ENCODE measurements around the gene SEMA5A.

Gene SEMA5A

DNA sequence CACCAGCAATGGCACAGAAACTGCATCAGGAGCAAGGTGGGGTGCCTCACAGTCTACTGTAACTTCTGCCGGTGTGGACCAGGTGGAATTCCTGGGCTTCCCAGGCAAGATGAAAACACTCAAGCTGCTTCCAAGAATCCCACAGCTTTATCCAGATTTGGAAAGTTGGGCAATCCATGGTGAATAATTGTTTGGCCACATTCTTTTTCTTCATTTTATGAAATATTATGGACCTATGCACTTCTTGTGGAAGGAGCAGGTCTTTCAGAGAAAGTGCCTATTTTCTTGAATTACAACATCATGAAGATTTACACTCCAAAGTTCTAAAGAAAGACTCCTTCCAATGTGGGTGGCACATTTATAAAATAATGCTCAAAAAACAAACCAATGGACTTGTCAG is 503.6 kb downstream of the SEMA5A start:
- DNase-seq = no peak

DNA sequence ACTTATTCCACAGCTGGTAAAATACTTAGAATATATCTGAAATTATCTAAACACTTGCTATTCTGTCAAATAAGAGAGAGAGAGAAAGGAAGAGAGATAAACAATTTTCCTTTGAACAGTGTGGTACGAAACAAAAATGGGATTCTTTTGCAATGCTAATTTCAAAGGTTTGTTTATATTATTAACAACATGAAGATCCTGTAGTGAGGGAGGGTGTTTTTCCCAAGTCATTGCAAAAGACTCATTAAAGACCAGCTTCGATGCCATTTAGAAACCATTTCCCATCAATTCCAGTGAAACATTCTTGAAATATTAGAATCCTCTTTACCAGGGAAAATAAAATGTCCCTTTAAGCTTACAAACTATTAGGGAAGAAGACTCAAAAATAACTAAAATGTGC is 505.4 kb downstream of the SEMA5A start:
- no peak for DNase-seq

DNA sequence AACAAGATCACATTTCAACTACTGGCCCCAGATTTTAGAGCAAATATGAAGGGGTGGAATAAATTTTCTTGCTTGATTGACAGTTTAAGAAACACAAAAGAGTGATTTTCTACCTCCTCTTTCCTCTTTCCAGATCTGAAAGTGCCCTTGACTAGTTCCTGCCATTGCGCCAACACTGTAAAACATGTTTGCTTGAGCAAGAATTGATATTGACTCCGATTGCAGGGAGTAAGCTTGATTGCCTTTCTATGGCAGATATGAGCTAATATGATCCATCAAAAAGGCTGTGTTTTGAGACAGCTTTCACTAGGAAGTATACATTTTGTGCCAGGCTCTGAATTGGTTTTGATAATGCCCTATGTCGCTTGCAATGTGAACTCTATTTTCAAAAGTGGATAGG is 508.8 kb downstream of the SEMA5A start:
- no peak for DNase-seq

DNA sequence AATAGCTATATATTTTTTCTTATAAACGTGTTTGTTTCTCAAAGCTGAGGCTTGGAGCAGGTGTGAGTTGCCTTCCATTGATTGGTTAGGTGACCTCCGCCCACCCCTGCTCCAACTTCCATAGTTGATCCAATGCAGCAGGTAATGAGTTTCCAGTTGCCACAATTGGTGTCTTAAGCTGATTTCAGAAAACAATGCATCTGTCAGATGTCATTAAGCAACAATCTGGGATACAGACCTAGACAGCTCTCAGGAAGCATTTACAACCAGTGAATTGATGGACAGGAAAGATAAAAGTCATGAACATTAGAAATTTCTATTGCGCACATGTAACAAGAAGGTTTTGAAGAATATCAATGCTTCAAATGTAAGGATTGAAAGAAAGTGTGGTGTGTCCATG is 510.5 kb downstream of the SEMA5A start:
- no peak for DNase-seq

DNA sequence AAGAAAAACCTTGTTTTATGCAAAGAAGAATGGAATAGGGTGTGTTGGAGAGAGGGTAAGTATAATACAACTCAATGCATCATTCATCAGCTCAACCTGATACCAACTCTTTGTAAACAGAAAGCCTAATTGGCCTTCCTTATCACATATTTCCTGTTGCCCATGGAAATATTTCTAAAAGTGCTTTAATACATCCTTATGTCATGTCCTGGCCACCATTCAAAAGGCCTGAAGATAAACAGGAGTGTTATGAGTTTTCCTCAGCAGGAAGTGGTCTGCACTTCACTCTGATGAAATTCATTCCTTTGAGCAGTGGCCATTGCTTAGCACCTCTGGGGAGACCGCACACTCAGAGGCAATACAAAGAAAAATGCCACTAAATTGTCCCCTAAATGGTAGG is 511.2 kb downstream of the SEMA5A start:
- no peak for DNase-seq

DNA sequence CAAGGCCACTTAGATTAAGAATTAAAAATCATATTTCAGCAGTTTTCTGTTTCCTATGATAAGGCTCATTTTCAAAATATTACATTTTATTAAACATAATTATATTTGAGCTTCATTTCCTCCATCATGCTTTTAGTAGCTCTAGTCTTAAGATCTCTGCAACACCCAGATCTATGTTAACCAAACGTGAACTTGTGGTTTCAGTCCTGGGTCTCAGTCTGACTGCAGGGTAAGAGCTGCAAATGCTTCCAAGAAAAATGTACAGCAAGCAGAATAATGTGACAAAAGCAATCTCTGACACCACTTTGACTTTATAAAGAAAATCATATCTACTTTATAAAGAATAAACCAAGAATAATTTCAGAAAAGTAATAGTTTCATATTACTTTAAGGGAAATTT is 512.4 kb downstream of the SEMA5A start:
- no peak for DNase-seq

DNA sequence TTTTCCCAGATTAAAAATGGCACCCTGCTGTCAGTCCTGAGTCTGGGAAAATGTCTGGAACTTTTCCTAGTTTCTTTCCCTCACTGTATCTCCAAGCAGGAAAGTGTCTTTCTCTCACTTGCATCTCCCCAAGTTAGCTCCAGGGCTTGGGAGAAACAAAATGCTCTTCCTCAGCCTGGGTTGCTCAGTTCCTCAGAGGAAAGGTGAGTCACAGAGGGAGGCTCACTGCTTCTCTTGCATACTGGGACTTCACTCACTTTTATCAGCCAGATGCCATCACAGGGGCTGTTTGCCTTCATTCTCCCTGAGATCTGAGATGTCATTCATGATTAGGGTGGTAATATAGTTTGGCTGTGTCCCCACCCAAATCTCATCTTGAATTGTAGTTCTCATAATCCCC is 519.9 kb downstream of the SEMA5A start:
- no peak for DNase-seq

DNA sequence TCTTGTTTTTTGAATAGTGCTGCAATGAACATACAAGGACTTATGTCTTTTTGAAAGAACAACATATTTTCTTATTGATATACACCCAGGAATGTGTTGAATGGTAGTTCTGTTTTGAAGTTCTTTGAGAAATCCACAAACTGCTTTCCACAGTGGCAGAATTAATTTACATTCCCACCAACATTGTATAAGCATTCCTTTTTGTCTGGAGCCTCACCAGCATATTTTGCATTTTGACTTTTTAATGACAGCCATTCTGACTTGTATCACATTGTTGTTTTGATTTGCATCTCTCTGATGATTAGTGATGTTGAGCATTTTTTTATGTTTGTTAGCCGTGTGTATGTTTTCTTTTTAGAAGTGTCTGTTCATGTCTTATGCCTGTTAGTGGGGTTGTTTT is 524.9 kb downstream of the SEMA5A start:
- no peak for DNase-seq

DNA sequence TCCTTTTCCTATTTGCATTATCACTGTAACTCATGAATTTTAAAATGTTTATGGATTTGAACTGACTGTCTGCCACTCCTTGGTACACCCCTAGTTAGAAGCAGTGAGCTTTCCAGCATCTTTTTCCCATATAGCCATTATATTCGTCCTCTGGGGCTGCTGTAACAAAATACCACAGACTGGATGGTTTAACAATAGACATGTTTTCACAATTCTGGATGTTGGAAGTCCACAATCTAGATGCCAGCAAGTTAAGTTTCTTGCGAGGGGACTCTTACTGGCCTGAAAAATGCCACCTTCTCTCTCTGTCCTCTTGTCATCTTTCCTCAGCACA is 530.0 kb downstream of the SEMA5A start:
- DNase-seq = no peak

DNA sequence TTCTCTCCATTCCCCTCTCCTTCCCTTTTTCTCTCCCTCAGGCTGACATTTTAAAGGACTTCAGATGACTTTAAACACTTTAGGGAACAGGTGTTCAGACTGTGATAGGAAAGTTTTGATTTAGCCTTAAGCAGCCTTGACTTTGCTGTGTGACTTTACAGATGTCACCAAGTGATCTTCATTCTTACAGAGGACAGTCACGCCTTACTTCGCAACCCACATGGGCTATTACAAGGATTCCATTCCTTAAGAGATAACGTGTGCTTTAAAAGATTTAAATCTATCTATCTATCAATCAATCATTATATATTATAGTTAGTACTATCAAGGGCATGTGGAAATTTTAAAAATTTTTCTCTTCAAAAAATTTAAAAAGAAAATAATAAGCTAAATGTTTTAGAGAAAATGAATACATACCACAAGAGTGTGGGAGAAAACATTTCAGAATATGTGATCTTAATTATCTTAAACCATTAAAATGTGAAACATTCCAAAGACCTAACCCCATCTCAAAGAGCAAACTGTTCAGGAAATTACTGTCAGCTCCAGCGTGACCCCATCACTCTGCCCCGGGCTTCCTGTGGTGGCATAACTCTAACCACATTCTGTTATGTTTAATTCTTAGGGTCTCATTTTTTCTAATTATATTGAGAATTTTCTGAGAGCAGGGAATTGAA is 530.5 kb downstream of the SEMA5A start:
- DNase-seq = no peak

DNA sequence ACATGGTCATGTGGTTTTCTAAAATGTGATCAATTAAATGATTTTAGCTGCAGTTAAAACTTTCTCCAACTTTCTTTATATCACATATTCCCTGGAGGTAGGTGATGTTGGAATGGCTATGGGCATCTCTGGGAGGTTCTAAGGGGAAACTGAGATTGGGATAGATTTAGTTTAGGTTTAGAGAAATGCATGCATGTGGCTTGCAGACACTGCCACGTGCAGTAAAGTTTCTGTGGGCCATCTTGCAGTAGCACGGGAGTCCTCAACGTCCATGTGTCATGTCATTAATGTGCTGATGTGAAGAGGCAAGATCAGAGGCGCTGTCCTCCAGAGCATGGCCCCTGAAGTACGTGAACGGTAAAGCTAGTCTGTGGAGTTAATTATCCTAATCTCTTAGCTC is 532.7 kb downstream of the SEMA5A start:
- no peak for DNase-seq

DNA sequence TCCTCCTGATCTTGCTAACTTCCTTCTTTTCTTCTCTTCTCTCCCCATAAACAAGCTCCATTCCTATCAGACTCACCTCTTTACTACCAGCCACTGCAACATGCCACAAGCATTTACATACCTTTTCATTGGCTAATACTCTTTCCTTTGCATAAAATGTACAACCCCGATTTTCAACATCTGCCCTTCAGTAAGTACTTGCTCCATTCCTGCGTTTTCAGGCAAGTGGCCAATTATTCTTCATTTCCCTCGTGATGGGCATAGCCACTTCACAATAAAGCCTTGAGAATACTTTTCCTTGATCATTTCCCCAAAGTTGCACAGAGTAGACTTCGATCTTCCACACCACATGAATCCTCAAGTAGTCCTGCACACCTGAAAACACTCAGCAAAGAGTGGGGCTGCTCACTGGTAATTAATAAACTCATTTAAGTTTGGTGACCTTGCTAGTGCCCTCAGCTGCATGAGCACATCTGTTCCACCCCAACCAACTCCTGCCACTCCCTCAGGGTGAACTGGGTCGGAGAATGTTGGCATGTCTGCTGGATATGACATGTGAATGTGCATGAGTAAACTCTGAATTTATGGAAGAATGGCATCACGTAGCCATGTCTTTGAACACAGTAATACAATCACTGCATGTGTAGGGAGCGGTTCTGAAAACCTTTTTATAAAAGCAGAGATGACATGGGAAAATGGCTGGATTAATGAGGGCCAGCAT is 535.8 kb downstream of the SEMA5A start:
- no peak for DNase-seq

DNA sequence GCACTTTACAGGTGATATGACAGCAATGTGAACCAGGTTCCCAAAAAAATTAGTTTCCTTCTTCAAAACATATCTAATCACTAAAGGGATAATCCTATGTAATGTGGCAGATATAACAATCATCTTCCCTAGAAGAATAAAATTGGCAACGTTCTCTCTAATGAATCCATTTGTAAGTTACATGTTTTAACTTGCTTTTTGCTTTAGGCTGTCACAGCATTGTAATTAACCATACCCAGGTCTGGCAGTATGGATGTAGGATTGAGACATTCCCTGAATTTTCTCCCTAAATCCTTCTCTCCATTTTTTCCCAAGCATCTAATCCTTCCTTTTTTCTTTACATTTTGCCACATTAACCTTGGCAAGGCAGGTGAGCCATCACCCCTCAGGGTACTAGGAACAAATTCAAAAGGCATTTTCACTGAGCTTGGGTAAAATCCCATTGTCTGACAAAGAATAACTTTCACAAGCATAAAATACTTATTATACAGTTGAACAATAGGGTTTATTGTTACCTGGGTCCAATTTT is 548.3 kb downstream of the SEMA5A start:
- no peak for DNase-seq

DNA sequence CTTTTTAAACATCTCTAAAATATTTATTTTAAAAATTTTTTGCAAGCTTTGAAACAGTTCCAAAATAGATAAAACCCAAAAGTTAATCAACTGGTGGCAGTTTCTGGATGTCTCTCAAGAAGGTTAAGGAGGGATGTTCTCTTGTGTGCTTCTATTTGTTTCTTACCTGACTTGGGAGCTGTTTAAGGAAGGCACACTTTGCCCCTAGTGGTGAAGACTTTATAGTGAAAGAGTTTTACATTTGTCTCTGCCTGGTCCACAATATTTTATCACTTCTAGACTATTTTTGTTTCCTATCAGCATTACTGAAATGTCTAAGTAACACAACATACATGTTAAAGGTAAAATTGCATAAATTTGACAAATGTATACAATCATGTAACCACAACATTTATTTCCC is 552.8 kb downstream of the SEMA5A start:
- no peak for DNase-seq
